Anterior cingulate cortex (tissue), 58 donors: ENCODE data around the gene PLEKHG7.

Source experiments
- DNase-seq, 58 donors: peaks; one replicate each; lab custom pipeline; 2025; lab: John Stamatoyannopoulos, UW

Gene PLEKHG7

DNA sequence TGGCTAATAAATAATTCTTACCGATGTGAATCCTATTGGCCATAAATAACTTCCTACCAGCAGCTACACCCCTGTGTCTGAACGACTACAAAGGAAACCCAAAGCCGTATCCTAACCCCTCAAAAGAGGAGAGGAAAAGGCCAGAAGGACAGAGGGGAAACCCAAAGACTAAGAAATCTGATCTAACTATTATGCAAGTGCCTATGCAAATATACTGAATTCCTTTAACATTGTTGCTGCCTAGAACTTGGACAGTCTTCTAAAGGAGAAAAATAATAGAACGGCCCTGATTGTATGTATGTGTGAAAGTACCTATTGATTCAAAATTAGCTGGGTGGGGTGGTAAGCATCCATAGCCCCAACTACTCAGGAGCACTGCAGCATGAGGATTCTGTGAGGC lies 997 bp downstream of the PLEKHG7 start:
- DNase-seq: no peak

DNA sequence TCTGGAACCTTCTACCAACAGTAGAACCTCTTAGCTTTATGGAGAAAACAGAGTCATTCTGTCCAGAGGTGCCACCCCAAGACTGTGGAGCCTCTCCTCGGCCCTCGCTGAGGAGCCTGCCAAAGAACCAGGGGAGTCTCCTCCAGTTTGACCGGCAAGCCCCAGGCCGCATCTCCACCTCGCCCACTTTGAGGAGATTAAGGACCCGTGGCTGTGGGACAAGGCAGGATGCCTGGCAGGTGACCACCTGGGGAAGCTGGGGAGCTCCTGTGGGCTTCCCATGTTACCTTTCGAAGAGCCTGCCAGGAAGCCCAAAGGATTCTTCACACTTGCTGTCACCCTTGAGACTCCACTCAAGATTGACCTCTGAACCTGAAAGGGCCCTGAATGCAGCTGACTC lies 3.8 kb downstream of the PLEKHG7 start:
- no peak for DNase-seq

DNA sequence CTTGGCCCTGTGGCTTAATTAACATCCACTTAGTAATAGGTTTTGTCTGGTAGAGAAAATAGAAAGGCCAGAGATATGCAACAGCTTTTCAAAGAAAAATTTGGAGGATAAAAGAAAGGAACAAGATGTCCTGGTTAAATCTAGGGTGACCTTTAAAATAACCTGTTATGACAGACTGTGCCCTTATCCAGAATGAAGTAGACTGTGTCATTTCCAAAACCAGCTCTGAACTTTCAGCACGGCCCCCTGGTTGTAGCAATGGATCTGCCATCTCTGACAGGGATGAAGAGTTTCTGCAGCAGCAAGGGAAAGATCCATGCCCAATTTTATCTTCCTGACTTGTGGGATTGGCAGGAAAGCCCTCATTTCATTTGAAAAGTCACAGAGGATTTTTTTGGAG lies 5.1 kb downstream of the PLEKHG7 start:
- DNase-seq: no peak

DNA sequence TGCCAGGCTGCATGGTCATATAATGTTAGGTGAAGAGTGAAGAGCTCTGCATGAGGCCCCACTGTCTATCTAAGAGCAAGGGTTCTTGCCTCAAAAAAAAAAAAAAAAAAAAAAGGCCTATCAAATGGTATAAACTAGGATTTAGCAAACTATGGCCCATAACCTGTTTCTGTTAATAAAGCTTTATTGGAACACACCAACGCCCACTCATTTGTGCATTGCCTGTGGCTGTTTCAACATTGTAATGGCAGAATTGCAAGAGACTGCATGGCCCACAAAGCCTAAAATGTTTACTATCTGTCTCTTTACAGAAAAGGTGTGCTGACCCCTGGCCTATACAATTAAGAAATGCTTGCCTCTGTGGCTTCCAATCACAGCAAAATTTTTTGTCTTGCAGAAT lies 12.8 kb downstream of the PLEKHG7 start:
- no peak for DNase-seq

DNA sequence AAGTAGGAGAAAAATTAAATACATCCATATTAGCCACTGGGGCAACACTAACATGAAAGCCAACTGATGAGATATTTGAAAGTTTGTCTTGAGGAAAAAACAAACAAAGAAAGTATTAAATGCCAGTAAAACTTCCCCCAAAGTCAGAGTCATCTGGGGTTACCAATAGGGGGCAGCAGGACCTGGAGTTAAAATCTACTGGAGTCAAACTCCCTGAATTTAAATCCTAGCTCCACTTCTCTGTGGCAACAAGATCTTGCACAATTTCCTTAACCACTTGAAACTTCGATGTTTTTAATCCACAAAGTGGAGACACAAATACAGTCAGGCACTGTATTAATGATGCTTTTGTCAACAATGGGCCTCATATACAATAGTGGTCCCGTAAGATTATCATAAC lies 14.4 kb downstream of the PLEKHG7 start:
- no peak for DNase-seq

DNA sequence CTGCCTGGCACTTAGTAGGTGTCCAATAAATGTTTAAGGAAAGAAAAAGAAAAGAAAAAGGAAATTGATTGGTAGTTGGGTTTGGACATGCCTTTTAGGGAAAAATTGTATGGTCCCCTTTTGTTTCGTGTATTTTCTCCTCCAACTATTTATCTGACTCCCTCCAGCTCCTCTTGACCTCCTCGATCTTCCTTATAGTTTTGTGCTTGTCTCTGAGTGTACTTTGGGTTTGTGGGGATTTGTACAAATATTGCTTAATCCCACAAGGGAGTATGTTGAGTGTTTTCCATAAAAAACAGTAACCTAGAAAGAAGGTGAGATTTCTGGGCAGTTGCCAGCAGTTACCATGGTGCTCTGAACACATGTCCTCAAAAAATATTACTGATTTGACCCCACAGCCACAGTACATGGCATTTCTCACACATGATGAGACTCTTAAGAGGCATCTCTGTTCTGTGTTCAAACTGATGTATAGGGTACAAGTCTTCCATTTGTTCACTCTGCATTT lies 15.7 kb downstream of the PLEKHG7 start:
- DNase-seq: no peak

DNA sequence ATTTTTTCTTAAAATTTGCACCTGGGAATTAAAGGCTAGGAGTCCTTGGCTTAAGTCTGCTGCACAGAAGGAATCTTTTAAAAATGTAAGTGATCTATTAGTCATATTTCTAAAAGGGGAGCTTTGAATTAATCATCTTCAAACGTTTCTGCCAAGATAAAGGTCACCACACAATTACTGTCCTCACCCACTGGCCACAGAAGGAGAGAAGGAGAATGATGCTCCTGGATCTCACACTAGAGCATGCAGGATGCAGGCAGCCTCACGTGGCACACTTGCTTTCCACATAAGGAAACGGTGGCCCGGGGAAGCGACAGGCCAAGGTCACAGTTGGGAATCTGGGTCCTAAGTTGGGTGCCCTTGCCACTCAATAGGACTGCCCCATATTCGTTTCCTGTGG lies 16.9 kb downstream of the PLEKHG7 start:
- DNase-seq: no peak

DNA sequence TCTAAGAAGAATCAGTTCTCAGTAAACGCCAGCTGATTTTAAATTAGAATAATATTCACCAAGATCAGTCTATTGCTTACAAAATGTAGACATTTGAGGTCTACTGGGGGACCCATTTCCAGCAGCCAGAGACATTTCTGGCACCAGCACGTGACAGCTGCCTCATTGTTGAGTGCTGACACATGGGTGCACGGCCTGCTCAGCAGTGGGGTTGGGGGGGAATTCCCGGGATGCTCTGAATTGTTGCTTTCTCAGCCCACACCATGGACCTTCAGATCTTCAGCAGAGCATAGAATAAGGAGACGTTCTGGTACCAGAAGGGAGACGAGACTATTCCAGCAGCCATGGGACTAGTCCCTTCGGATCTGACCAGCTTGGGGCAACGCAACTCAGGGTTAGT lies 18.3 kb downstream of the PLEKHG7 start:
- DNase-seq: no peak

DNA sequence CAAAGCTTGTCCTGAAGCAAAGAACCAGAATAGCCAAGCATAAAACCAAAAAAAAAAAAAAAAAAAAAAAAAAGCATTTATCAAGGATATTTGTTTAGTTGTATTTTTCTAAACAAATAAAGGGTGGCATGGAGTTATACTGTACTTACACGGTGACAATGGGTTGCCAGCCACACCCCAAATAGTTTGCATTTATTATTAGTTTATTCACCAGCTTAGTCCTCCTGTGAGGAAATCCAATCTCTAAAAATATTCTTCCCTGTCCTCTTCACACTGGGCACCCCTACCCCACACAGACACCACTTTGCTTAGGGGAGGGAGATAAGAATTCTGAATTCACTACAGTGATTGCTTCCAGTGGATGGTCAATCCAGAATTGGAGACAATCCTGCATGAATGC lies 18.9 kb downstream of the PLEKHG7 start:
- DNase-seq: no peak

DNA sequence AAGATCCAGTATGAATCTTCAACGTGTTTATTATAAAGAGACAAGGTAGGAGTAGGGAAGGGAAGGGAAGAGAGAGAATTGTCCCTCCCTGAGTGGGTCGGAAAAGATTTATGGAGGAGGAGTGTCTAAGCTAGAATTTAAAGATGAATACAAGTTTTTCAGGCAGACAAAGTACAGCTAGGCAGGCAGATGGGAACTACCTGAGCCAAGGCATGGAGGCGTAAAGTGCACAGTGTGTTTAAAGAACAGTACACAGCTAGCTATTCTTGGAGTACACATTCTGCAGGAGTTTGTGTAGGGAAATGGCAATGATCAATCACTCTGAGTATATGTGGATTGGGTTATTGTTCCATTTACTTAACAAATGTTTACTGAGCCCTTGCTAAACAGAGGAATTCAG lies 20.1 kb downstream of the PLEKHG7 start:
- DNase-seq: peak in 19 of 58 donors; percentile 1 to 38 (median 15)

DNA sequence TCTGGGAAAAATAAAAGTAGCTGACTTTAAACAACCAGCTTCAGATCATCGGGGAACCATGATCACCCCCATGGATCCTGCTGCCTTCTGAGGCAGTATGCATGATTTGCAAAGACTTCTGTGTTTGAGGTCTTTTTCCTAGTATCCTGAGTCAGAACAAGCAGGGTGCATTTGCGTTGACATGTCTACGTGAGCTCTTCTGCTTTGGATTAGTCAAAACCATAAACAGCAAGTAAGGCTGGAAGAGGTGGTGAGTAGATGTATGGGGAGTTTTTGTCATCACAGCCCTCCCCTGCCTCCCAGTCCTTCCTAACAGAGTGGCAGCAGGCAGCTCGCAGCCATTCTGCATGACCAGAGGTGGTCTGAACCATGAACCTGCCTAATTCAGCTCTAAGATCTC lies 24.1 kb downstream of the PLEKHG7 start:
- DNase-seq: no peak

DNA sequence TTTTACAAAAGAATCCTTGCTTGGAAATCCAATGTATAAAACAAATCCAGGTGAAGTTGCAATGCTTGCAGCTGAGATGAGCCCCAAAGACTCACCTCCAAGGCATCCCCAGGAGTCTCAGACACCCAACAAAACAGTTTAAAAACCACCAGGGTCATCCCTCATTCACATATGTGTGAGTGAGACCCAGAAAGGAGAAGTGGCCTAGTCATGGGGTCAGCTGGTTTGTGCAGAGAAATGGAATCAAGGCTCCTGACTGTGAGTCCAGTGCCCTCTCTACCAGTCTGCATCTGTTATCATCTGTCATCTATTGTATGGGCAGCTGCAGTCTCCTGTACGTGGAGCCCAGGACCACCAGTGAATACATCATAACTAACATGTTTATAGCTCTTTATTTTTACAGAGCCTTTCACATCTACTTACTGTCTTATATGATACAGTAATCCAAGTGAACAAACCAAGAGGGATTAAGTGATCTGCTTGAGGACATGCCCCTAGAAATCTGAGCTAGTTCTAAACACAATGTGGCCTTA lies 27.1 kb downstream of the PLEKHG7 start:
- DNase-seq: no peak

DNA sequence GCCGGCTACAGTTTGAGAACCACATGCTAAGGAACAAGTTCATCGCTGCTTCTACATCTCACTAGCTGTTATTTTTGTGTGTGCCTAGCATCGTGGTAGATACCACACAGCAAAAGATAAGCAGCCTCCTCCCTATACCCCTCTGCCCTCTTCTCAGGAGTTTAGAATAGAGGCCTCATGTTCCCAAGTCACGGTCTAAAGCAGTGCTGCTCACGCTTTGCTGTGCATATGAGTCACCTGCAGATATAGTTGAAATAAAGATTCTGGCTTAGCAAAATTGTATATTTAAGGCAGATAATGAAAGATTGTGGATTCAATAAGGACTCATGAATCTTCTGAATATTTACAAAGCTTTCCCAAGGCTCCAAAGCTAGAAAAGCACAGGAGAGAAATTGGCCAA lies 28.0 kb downstream of the PLEKHG7 start:
- no peak for DNase-seq

DNA sequence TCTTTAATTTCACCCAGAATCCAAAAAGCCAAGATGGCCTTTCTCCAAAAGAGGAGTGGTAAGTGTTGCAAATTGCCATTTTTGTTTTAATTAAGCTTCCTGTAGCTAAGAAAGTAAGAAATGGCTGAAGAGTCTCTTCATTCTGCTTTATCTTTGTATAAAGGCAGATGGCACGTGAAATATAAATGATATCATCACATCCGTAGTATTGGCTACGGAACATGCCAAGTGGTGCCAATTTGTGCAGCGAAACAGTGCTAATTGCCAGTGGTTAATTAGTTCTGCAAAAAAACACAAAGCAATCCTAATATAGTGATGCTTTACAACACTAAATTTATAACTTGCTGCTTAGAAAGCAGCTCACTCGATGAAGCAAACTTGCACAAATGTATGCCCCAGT lies 29.4 kb downstream of the PLEKHG7 start:
- DNase-seq: no peak

DNA sequence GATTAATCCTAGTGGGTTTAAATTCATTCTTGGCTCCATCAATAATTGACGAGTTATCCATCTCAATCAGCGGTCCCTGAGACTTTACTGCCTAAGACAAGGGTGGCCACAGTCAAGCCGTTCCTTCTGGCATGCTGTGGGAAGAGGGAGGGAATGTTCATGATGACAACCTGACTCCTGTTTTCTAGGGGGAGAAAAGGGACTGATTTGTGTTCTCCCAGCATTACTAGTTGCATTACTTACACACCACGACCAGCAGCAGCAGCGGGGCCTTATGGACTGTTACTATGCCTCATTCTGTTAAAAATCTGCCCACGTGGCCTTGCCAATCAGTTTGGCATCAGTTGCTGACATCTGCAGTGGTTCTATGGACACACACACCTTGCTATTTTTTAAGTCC lies 29.9 kb downstream of the PLEKHG7 start:
- DNase-seq: no peak

DNA sequence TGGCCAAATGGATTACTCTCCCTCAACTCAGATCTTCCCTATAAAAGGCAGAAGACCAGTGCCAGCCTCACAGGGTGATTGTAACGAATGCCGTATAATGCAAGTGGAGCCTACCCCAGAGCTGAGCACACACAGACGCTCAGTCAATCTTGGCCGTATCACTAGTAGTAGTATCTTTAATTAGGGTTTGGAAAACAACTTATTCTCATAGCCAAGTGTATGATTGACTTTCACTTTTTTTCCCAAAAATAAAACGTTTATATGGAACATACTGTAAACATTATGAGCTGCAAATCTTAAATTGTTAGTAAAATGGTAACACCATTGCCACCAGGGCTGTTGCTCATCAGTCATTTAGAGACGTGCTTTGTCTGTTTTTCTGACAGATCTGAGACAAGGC lies 30.4 kb downstream of the PLEKHG7 start:
- DNase-seq: no peak

DNA sequence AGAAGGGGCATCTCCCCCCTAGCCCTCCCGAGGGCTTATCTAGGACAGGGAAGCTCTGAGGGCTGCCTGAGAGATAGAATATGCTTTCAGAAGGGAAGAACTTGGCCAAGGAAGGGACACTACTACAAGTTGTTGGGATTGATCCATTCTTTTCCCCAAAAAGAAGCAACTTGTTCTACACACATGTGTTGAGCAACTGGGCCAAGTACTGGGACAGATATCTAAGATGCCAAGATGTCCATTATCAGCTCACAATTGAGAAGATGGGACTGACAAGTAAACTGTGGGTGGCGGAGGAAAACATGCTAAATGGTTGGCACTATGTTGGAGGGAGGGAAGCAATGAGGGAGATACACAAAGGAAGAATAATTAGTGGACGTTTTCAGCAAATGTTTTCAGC lies 30.9 kb downstream of the PLEKHG7 start:
- DNase-seq: no peak

DNA sequence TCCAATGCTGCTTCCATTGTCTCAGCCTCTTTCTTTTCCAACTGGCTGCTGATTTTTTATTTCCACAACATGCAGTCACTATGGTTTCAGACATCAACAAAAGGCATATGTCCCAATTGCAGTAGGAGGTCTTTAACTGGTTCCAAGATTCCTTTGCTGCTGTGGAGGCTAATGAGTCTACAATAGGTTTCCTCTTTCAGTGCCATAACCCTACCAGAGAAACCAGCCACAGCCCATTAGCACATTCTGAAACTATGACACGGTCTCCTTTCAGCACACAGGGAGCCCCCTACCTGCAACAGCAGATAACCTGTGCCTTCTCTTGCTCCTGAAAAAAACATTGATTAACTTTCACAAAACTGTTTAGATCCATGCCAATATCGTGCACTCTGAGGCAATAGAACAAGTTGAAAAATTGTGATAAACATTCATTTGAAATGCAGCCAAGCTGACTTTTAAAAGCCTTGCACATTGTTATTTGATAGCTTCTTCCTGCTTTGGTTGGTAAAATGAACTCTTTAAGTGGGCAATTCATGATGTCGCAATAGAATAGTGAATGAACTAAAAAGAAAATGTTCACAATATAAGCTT lies 32.4 kb downstream of the PLEKHG7 start:
- DNase-seq: peak in 8 of 58 donors; percentile 2 to 46 (median 24)

DNA sequence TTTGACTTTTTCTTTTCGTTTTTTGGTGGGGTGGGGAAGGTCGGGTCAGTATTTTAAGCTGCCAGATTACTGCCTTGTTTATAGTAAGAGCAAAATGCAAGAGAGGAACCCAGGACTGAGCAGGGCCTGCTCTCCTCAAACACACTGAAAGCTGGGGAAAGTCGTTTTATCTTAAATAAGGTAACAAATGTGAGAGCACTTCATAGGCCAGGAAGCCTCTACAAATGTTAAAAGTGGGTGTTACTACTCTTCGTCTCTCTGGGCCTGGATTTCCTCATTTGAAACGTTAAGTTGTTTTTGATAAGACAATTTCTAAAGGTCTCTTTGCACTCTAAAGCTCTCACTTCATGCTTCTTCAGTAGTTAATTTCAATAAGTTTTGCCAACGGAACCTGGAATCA lies 33.8 kb downstream of the PLEKHG7 start:
- no peak for DNase-seq

DNA sequence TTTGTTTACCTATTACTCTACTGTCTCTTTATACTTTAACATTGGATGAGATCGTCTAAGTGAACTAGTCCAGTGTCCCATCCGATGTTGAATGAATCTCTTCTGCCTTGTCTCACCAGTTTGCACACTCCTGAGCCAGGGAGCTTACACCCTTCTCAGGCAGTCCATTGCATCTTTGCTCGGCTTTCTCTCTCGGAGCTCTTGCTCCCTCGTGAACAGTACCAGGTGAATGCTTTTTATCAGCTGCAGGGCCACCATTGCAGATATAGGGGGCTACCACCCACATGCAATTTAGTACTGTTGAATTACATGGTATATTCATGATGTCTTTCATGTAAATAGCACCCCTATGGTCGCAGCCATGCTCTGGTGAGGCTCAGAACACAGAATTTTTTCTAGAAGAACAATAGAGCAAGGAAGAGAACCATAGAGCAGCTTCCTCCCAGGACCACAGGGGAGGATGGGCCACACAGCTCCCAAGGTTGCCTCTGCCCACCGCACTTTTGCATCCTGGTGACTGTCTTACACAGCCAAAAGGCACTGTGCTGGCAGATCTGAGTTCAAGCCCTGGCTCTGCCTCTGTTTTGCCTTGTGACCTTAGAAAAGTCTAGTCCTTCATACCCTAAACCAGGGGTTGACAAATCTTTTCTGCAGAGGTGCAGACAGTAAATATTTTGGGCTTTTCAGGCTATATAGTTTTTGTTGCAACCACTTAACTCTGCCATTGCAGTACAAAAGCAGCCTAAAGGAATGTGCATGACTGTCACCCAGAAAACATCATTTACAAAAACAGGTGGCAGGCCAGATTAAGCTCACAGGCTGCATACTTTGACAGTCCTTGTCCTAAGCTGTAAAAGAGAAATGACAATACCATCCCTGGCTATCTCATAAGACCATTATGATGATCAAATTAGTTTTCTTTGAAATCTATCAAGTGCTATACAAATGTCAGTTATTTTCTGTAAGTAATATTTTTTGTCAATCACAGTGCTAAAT lies 35.4 kb downstream of the PLEKHG7 start:
- DNase-seq: no peak

DNA sequence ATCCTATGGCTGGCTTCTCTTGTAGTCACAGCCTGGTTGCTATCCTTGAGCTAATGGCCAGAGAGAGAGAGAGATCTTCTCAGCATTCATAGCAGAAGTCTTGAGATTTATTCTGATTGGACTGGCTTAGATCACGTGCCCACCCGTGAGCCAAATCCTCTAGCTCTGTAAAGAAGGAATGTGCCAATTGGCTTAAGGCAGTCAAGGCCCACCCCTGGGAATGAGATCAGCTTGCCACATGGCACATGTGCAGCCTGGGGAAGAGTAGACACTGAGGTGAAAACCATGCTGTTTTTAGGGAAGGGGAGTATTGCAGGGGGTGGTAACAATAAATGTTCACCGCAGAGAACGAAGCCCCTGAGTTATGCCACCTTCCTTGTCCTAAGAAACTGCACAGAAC lies 36.3 kb downstream of the PLEKHG7 start:
- DNase-seq: no peak

DNA sequence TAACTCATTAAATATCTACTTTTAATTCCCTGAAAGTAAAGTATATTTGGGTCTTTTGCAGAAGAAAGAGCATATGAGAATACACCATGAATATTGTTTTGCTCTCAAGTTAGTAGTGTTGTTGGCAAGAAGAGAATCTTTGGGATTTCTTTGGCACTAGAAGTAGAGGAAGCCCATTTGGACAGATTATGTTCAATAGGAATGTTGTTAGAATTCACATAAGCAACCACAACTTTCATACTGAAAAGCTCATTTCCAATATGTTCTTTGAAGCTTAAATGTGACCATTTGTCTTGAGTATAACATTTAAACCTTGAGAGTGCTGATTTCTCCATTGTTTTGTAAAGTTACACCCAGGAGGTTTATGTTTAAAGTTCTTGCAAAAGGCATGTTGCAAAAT lies 37.6 kb downstream of the PLEKHG7 start:
- no peak for DNase-seq
